ENCODE data around the gene SEMA3A.

- TF ChIP-seq CTCF (IDR thresholded peaks at IDR 0.05) = no peak
- no peak for TF ChIP-seq ZFX (IDR thresholded peaks at IDR 0.05; ENCODE audit: borderline replicate concordance)
Measured at GRCh38 chr7:83970081-83970480, 224.5 kb downstream of the SEMA3A start.

Measured in 22Rv1 (cell line).